NCI-H524 (cell line): ENCODE data around the gene FAM209A.
"Not testable (repeated sequence)": the region's sequence is repeated elsewhere in the genome, so short reads cannot be mapped to it uniquely, and the experiment has no call there.

Source experiments
- DNase-seq, 2 experiments: peaks; one replicate each; lab custom pipeline; 2025; lab: John Stamatoyannopoulos, UW

The FAM209A gene, protein sequence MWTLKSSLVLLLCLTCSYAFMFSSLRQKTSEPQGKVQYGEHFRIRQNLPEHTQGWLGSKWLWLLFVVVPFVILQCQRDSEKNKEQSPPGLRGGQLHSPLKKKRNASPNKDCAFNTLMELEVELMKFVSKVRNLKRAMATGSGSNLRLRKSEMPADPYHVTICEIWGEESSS

DNA sequence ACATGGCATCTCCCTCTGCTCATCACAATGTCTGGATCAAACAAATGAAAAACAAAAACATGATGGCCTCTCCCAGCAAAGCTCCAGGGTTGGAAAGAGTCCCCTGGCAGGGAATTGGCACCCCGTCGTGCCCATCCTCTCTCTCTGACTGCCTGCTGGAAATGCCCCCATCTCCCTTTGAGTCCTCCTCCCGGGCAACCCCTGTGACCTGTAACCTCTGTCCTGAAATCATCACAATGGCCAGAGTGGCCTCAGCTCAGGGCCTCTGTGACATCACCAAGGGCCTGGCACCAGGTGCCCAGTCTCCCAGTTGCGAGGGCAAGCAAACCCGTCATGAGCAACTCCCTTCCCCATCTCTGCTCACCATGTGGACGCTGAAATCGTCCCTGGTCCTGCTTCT lies at the start of gene FAM209A:
FAM209A (plus strand) TSS at position 301 of the 400 bp plus-strand sequence; CDS start at position 366, 65 bp downstream.
- DNase-seq, result not testable (repeated sequence)

GRCh38 chr20:56483970-56484369 lies 40.6 kb upstream of the FAM209A start:
- DNase-seq, result no peak

DNA sequence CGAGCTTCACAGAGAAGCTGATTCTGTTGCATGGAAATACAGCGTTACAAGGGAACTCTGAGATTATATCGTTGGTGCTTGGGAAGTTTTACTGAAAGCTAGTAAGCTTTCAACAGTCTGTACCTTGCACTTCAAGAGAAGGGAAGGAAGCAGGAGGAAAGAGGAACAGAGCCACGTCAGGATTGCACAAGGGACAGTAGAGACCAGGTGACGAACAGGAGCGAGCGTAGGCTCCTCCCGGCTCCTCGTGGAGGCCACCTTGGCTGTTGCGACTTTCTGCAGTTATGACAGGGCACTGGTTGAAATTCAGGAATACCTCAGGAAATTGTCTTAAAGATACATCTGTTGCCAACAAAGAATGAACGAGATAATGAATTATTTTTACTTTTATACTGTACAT lies 37.3 kb upstream of the FAM209A start:
- no peak for DNase-seq

DNA sequence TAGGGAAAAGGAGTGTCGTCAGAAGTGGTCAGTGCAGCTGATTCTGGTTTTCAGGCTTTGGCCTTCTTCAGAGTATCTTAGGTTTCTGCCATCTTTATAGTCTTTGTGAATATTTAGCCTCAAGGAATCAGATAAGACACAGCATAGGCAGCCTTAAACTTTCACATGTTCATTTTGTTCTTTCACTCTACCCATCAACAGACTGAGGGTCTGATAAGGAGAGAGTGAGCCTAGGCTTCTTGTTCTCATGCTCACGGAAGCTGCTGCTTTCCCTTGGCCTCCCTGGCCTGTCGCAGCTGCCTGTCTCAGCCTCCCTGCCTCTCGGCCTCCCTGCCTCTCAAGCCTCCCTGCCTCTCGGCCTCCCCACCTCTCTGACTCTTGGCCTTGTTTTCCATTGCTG lies 36.0 kb upstream of the FAM209A start:
- no peak for DNase-seq

DNA sequence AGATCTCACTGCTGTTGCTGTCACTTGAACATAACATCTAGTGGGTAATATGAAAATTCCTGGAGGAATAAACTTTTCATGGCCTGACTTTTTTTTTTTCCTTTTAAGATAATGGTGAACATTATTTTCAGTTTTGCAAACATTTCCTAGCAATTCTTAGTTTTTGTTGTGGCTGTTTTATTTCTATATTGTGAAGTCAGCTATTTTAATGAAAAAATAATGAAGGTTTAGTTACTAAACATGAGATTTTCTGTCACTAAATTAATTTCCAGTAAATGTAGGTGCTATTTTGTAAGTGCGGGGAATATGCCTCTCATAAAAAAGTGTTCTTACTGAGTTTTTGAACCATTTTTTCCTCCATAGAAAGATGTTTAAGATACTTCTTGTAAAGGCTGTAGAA lies 23.4 kb upstream of the FAM209A start:
- DNase-seq, result no peak

- DNase-seq, result no peak
These were observed 20.6 kb upstream of the FAM209A start for GRCh38 chr20:56503916-56504315.

DNA sequence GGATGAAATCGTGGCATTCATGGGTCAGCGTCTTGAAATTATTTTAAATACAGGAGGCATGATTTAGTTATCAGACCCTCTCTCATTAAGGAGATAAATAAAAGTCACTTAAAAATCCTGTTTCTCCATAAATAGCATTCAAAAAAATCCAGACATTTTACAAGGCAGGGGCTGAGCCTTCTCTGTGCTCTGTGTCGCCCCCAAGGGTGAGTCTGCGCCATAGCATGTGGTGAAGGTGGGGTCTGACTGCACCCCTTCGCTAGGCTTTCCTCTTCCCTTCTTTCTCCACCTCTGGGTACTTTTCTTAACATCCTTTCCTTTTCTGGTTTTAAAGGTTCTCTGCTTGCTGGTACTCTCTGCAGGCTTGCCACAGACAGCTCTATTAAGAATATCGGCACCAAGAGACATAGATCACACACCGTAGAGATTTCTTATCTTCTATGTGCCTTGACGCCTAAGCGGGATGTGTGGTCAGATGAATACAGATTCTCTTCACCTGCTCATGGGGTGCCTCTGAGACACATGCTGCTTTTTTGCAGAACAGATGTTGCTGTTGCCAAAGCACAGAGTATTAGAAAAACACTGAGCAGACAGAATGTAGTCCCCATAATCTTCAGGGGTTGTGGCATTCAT lies 20.1 kb upstream of the FAM209A start:
- no peak for DNase-seq

- no peak for DNase-seq
These were observed 18.4 kb upstream of the FAM209A start for GRCh38 chr20:56506103-56506502.

DNA sequence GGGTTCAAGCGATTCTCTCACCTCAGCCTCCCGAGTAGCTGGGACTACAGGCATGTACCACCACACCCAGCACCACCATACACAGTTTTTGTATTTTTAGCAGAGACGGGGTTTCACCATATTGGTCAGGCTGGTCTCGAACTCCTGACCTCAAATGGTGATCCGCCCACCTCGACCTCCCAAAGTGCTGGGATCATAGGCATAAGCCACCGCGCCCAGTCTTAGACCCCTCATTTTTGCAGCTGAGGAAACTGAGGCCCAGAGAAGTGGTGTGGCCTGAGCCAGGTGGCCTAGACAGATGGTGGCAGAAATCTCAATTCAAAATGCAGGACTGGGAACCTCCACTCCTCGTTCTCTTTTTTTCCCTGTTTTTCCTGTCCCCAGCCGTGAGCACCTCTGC lies 12.6 kb upstream of the FAM209A start:
- DNase-seq, result no peak

DNA sequence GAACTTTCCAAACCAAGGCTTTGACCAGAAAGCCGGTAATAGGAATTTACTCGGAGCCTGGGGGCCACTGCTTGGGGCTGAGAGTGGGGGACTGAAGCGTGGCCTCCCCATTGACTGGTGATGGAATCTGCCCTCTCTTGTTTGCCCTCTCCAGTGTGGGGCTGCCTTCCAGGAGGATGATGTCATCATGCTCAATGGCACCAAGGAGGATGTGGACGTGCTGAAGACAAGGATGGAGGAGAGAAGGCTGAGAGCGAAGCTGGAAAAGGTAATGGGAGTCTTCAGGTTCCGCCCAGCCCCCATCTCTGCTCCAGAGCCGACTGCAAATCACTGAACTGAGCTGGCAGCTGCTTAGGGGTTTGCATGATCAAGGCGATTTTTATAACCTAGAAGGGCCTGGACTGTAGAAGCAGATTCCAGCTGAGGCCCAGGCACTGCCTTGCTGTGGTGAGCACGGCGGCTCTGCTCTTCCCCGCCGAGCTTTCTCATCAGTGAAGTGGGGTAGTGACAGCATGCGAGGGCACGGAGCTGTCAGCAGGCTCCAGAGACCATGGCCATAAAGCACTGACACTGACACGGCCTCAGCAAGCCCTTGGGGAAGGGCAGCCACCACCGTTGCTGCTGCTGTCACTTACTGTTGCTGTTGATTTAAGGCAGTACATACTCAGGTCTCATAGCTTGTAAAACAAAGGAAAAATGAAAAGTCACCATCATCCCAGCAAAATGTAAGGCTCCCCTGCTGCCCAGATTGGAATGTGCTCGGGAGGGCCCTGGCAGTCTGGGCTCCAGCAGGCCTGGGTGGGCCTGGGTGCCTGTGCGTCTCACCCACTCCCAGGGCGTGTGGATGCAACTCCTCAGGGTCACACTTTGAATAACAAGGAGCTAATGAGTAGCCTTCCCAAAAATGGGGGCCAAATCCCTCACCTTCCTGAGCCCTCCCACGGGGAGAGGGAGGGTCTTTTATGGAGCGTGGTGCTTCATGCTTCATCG lies 11.1 kb upstream of the FAM209A start:
- DNase-seq, result no peak

DNA sequence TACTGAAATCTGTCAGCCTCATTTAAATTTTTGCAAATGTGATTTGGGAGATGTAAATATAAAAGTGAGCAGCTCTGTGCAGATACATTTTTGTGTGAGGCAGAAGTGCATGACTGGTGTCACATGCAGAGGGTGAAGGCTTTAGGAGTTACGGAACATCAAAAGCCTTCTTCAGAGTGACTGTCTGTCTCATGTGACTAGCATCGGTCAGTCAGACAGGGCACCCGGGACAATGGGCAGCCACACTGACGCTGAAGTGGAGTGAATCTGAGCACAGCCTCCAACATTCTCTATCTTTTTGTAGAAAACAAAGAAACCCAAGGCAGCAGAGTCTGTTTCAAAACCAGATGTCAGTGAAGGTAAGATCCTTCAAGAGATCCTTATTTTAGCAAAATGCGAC lies 7.9 kb upstream of the FAM209A start:
- DNase-seq, result no peak

- DNase-seq, result no peak
These were observed 7.3 kb upstream of the FAM209A start for GRCh38 chr20:56517211-56517610.

- no peak for DNase-seq
These were observed 6.9 kb upstream of the FAM209A start for GRCh38 chr20:56517641-56518040.

- no peak for DNase-seq
These were observed 6.4 kb upstream of the FAM209A start for GRCh38 chr20:56518126-56518525.

GRCh38 chr20:56518721-56519398 lies 5.7 kb upstream of the FAM209A start:
- no peak for DNase-seq

DNA sequence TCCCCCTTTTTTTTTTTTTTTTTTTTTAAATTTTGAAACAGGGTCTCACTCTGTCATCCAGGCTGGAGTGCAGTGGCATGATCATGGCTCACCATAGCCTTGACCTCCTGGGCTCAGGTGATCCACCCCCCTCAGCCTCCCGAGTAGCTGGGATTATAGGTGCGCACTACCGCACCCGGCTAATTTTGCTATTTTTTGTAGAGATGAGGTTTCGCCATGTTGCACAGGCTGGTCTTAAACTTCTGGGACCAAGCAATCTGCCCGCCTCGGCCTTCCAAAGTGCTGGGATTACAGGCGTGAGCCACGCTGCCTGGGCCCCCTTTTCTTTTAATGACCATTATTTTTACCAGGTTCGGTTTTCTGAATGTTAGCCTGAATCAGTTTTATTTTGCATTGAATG lies 5.0 kb upstream of the FAM209A start:
- DNase-seq, result no peak

GRCh38 chr20:56520180-56520579 lies 4.4 kb upstream of the FAM209A start:
- no peak for DNase-seq

- not testable (repeated sequence) for DNase-seq
These were observed 3.7 kb upstream of the FAM209A start for GRCh38 chr20:56520746-56521354.

GRCh38 chr20:56522311-56522710 lies 2.2 kb upstream of the FAM209A start:
- no peak for DNase-seq

DNA sequence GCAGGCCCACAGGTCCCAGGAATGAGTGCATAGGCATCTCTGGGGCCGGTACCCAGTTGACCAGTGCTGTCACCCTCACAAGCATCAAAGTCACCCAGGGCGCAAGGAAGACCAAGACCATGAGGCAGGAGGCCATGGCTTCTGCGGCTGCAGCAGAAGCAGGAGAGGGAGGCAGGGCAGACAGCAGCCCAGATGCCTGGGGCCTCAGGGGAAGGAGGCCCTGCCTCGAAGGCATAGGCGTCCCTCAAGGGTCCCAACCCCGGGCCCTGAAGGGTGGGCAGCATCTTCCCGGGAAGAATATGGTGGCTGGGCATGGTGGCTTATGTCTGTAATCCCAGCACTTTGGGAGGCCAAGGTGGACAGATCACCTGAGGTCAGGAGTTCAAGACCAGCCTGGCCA lies 3.0 kb downstream of the FAM209A start:
- DNase-seq, result no peak

DNA sequence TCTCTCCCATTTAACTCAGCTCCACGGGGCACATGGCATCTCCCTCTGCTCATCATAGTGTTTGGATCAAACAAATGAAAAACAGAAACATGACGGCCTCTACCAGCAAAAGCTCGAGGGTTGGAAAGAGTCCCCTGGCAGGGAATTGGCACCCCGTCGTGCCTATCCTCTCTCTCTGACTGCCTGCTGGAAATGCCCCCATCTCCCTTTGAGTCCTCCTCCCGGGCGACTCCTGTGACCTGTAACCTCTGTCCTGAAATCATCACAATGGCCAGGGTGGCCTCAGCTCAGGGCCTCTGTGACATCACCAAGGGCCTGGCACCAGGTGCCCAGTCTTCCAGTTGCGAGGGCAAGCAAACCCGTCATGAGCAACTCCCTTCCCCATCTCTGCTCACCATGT lies 8.4 kb downstream of the FAM209A start, which contains the start of gene FAM209B:
FAM209B (plus strand) TSS at position 301 of the 400 bp plus-strand sequence; CDS start at position 397, 96 bp downstream.
- DNase-seq, result not testable (repeated sequence)

GRCh38 chr20:56537997-56538396 lies 13.5 kb downstream of the FAM209A start:
- DNase-seq, result no peak
